HL-60 (cell line): Measurements from ENCODE around the gene MICOS13.

Experiments used
- DNase-seq, 2 experiments: peaks; one replicate each; pipeline ENCODE4 v3.0.0-alpha.2; 2010 to 2020; ENCODE audit warnings: low read depth in 1 of 2, low spot score in 1 of 2
- H3K27ac ChIP-seq: fragments of 250-450 bp; sonication (Bioruptor Pico); replicated peaks from 2 replicates; pipeline ENCODE4 v1.5.1; 2020; ENCODE audit warnings: mild to moderate bottlenecking, moderate library complexity
- H3K27me3 ChIP-seq: fragments of 250-450 bp; sonication (Bioruptor Pico); 2 replicates; pipeline ENCODE4 v1.5.1; 2021; ENCODE audit warnings: mild to moderate bottlenecking, moderate library complexity; ENCODE audit not compliant: insufficient read depth, poor library complexity, severe bottlenecking
- H3K4me3 ChIP-seq: replicated peaks from 2 replicates; pipeline ENCODE4 v1.5.1; 2011; ENCODE audit warnings: mild to moderate bottlenecking, control low read depth, low read length; ENCODE audit not compliant: insufficient read depth
- CTCF ChIP-seq: IDR thresholded peaks from one replicate; pipeline ENCODE4 v1.5.1; 2011; ENCODE audit warnings: low read length, control low read depth, inconsistent platforms; ENCODE audit not compliant: insufficient read depth
- GABPA ChIP-seq: IDR thresholded peaks from 2 replicates; pipeline ENCODE4 v1.6.1; 2012; ENCODE audit warnings: low read depth
- POLR2AphosphoS5 ChIP-seq: IDR thresholded peaks from 2 replicates; pipeline ENCODE4 v1.6.1; 2012; ENCODE audit warnings: low read depth
- REST ChIP-seq: IDR thresholded peaks from 2 replicates; pipeline ENCODE4 v1.6.1; 2012; ENCODE audit warnings: low read depth; ENCODE audit not compliant: insufficient replicate concordance
- SPI1 ChIP-seq: IDR thresholded peaks from 2 replicates; pipeline ENCODE4 v1.6.1; 2012; ENCODE audit warnings: low read depth, mild to moderate bottlenecking, borderline replicate concordance

MICOS13 gene

GRCh38 chr19:5683177-5683886, 3.0 kb upstream of the MICOS13 start:
- no peak for DNase-seq
- H3K27me3 ChIP-seq: no peaks in the 10 kb centered on the region
- no peak overlapping the region for H3K27ac ChIP-seq
- no peak overlapping the region for H3K4me3 ChIP-seq
- TF ChIP-seq CTCF (no peak), GABPA (no peak), REST (no peak), POLR2AphosphoS5 (no peak), SPI1 (no peak)

GRCh38 chr19:5682107-5682482, 1.8 kb upstream of the MICOS13 start:
- TF ChIP-seq POLR2AphosphoS5 (no peak), CTCF (no peak), GABPA (no peak), SPI1 (no peak), REST (no peak)
- no peak for DNase-seq
- no peak overlapping the region for H3K4me3 ChIP-seq
- H3K27me3 ChIP-seq: no peaks in the 10 kb centered on the region
- no peak overlapping the region for H3K27ac ChIP-seq

GRCh38 chr19:5681391-5682106, 1.2 kb upstream of the MICOS13 start:
- Histone ChIP-seq H3K27ac (no peak overlapping the region), H3K4me3 (peak overlapping the region; percentile 63; the same call in 1 of the 2 replicates), H3K27me3 (no peaks in the 10 kb centered on the region)
- DNase-seq: no peak
- TF ChIP-seq CTCF: no peak
- TF ChIP-seq SPI1: no peak
- TF ChIP-seq GABPA: no peak
- no peak for TF ChIP-seq POLR2AphosphoS5
- TF ChIP-seq REST: no peak
